OCI-LY3 (cell line): ENCODE results near the gene PFKFB4.

Experiments
- H2AFZ ChIP-seq: fragments of 200-600, 300-600 bp; shearing (Covaris generic); 2 replicates; pipeline ENCODE4 v1.6.0; 2014; ENCODE audit warnings: antibody characterized with exemption, low read depth, low read length
- H3K27ac ChIP-seq: fragments of 200-600, 300-600 bp; sonication (generic); 2 replicates; pipeline ENCODE4 v1.5.1; 2014; ENCODE audit warnings: mild to moderate bottlenecking, low read length, moderate library complexity, mixed read lengths
- H3K27me3 ChIP-seq: fragments of 200-600, 300-600 bp; sonication (generic); 2 replicates; pipeline ENCODE4 v1.6.1; 2014; ENCODE audit warnings: low read depth, low read length, mixed read lengths
- H3K36me3 ChIP-seq: fragments of 200-600, 300-600 bp; sonication (generic); replicated peaks from 2 replicates; pipeline ENCODE3; 2014; ENCODE audit warnings: low read depth, low read length, mixed read lengths
- H3K4me1 ChIP-seq: fragments of 300-600, 200-600 bp; sonication (generic); 2 replicates; pipeline ENCODE4 v1.6.1; 2014; ENCODE audit warnings: low read length, mixed read lengths
- H3K4me2 ChIP-seq: fragments of 200-600, 300-600 bp; sonication (generic); 2 replicates; pipeline ENCODE4 v1.6.1; 2014; ENCODE audit warnings: low read length, mixed read lengths
- H3K4me3 ChIP-seq: fragments of 300-600, 200-600 bp; sonication (generic); 2 replicates; pipeline ENCODE4 v1.5.1; 2014; ENCODE audit warnings: antibody characterized with exemption, mild to moderate bottlenecking, low read length, moderate library complexity
- H3K79me2 ChIP-seq: fragments of 300-600, 200-600 bp; shearing (Covaris generic); 2 replicates; pipeline ENCODE4 v1.6.1; 2014; ENCODE audit warnings: mild to moderate bottlenecking, low read length, mixed read lengths
- H3K9ac ChIP-seq: fragments of 300-600, 200-600 bp; shearing (Covaris generic); 2 replicates; pipeline ENCODE4 v1.6.0; 2014; ENCODE audit warnings: mild to moderate bottlenecking, low read length, moderate library complexity
- H3K9me3 ChIP-seq: fragments of 200-600, 300-600 bp; shearing (Covaris generic); 2 replicates; pipeline ENCODE4 v1.6.1; 2014; ENCODE audit warnings: low read length, mixed read lengths; ENCODE audit not compliant: insufficient read depth
- H4K20me1 ChIP-seq: fragments of 200-600, 300-600 bp; sonication (generic); 2 replicates; pipeline ENCODE4 v1.6.1; 2016; ENCODE audit warnings: low read length, mixed read lengths; ENCODE audit not compliant: insufficient read depth
- EZH2phosphoT487 ChIP-seq: fragments of 200-600 bp; shearing (Covaris generic); IDR thresholded peaks from 2 replicates; pipeline ENCODE4 v1.6.1; 2018; ENCODE audit warnings: antibody characterized with exemption, mixed run types, low read depth
- TF ChIP-seq, protein P1 (sequence below): fragments of 200-600, 300-600 bp; sonication (generic); IDR thresholded peaks from 2 replicates; pipeline ENCODE4 v1.5.1; 2014; ENCODE audit warnings: antibody characterized with exemption, low read length, low read depth

PFKFB4 gene

DNA sequence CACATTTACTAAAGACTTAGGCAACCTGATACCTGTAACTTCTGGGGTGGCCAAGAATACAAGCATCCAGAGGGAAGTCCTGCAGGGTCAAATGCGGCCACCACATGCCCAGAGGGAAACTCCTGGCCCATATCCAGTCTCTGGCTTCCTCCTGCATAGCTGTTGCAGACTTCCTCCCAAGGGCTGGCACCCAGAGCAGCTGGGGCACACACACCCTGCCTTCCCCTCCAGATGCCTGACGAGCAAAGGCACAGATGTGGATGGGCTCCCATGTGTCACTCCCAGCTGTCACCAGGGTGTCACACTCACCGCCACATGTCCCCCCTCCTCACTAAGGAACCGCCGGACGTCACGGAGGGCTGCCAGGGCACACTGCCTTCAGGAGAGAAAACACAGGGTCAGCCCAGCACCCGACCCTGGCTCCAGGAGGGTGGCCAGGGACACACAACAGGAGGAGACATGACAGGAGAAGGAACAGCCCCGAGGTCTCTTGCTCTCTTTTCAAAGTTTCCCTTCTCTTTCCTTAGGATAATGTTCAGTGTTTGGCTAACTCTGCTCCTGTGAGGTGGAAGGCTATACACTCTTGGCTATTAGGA is 13.2 kb downstream of the PFKFB4 start:
- Histone ChIP-seq H3K9me3 (no peaks in the 10 kb centered on the region), H3K4me3 (no peak overlapping the region), H3K9ac (no peak overlapping the region), H3K36me3 (peaks cover 76% of the 10 kb centered on the region), H3K27me3 (peaks cover 4% of the 10 kb centered on the region; the same call in 1 of the 2 replicates), H2AFZ (no peak overlapping the region), H3K27ac (no peak overlapping the region), H3K4me1 (no peaks in the 10 kb centered on the region), H3K79me2 (no peaks in the 10 kb centered on the region), H3K4me2 (no peak overlapping the region), H4K20me1 (peaks cover 11% of the 10 kb centered on the region)
- TF ChIP-seq EZH2phosphoT487, result no peak
- TF ChIP-seq, protein P1, sequence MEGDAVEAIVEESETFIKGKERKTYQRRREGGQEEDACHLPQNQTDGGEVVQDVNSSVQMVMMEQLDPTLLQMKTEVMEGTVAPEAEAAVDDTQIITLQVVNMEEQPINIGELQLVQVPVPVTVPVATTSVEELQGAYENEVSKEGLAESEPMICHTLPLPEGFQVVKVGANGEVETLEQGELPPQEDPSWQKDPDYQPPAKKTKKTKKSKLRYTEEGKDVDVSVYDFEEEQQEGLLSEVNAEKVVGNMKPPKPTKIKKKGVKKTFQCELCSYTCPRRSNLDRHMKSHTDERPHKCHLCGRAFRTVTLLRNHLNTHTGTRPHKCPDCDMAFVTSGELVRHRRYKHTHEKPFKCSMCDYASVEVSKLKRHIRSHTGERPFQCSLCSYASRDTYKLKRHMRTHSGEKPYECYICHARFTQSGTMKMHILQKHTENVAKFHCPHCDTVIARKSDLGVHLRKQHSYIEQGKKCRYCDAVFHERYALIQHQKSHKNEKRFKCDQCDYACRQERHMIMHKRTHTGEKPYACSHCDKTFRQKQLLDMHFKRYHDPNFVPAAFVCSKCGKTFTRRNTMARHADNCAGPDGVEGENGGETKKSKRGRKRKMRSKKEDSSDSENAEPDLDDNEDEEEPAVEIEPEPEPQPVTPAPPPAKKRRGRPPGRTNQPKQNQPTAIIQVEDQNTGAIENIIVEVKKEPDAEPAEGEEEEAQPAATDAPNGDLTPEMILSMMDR, result no peak

DNA sequence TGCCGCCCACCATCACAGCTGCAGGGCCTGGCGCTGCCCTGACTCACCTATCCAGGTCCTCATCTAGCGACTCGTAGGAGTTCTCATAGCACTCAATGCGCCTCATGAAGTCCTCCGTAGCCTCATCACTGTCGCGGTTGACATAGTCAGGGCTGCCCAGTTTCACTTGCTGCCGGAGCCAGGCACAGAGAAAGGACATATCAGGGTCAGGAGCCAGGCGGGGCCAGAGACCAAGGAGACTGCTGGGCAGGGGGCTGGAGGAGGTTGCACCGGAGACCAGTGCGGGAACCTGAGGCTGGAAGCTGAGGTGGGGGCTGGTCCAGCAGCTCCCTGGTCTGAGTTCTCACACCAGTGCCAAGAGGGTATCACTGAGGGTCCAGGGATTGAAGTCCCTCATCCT is 18.2 kb downstream of the PFKFB4 start:
- no peaks in the 10 kb centered on the region for H3K4me1 ChIP-seq
- peaks cover 2% of the 10 kb centered on the region; the same call in 1 of the 2 replicates for H3K27me3 ChIP-seq
- H4K20me1 ChIP-seq, result peaks cover 15% of the 10 kb centered on the region; the same call in 1 of the 2 replicates
- no peaks in the 10 kb centered on the region for H3K79me2 ChIP-seq
- H3K4me3 ChIP-seq, result no peak overlapping the region
- peaks cover 76% of the 10 kb centered on the region for H3K36me3 ChIP-seq
- H3K27ac ChIP-seq, result no peak overlapping the region
- H3K4me2 ChIP-seq, result no peak overlapping the region
- H3K9me3 ChIP-seq, result no peaks in the 10 kb centered on the region
- H2AFZ ChIP-seq, result no peak overlapping the region
- TF ChIP-seq, protein P1, result no peak
- no peak for TF ChIP-seq EZH2phosphoT487
- no peak overlapping the region for H3K9ac ChIP-seq

DNA sequence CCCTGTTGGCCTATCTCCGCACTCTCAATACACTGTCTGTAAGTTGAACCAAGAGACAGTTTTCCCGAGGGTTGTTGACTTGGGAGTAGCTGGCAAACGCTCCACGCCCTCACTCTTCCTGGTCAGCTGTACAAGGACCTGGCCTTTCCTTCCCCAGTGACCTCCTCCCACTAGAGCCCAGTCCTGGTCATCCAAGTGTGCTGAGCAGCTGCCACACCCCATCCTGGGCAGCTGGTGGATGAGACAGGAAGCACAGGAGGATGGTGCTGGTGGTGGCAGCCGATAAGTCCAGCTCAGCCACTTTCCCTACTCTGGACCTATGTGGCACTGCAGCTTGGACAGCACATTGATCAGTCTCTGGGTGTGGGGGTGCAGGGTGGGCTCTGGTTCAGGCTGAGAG is 19.8 kb downstream of the PFKFB4 start:
- Histone ChIP-seq H3K9me3 (no peaks in the 10 kb centered on the region), H3K27ac (no peak overlapping the region), H4K20me1 (peaks cover 15% of the 10 kb centered on the region; the same call in 1 of the 2 replicates), H3K79me2 (no peaks in the 10 kb centered on the region), H3K4me3 (no peak overlapping the region), H3K36me3 (peaks cover 75% of the 10 kb centered on the region), H3K4me2 (no peak overlapping the region), H2AFZ (no peak overlapping the region), H3K4me1 (no peaks in the 10 kb centered on the region), H3K27me3 (no peaks in the 10 kb centered on the region), H3K9ac (no peak overlapping the region)
- no peak for TF ChIP-seq EZH2phosphoT487
- TF ChIP-seq, protein P1, result no peak

DNA sequence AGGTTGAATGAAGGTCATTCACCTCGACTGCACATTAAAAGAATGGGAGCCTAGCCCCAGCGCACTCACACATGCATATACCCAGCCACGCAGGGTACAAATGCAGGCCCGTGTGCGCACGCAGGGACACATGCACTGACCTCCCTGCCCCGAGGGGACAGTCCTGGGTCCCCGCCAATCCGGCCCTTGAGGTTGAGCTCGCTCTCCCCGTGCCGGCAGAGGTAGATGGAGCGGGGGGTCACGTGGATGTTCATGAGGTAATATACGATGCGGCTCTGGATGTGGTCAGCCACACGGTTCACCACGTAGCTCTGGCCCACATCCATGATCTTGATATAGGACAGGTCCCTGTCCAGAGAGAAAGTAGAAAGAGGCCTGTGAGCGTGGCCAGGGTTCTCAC is 20.5 kb downstream of the PFKFB4 start:
- no peak overlapping the region for H3K27ac ChIP-seq
- H3K4me2 ChIP-seq, result no peak overlapping the region
- H4K20me1 ChIP-seq, result peaks cover 15% of the 10 kb centered on the region; the same call in 1 of the 2 replicates
- no peaks in the 10 kb centered on the region for H3K27me3 ChIP-seq
- no peak overlapping the region for H2AFZ ChIP-seq
- TF ChIP-seq, protein P1, result no peak
- no peak for TF ChIP-seq EZH2phosphoT487
- no peak overlapping the region for H3K4me3 ChIP-seq
- peaks cover 70% of the 10 kb centered on the region for H3K36me3 ChIP-seq
- no peak overlapping the region for H3K9ac ChIP-seq
- no peaks in the 10 kb centered on the region for H3K4me1 ChIP-seq
- H3K9me3 ChIP-seq, result no peaks in the 10 kb centered on the region
- no peaks in the 10 kb centered on the region for H3K79me2 ChIP-seq
